HL-60 (cell line): ENCODE data around the gene RABGAP1L.
"Not testable (repeated sequence)": the region's sequence is repeated elsewhere in the genome, so short reads cannot be mapped to it uniquely, and the experiment has no call there.

Source experiments
- DNase-seq, 2 experiments: peaks; one replicate each; pipeline ENCODE4 v3.0.0-alpha.2; 2010 to 2020; ENCODE audit warnings: low read depth in 1 of 2, low spot score in 1 of 2
- H3K27ac ChIP-seq: fragments of 250-450 bp; sonication (Bioruptor Pico); replicated peaks from 2 replicates; pipeline ENCODE4 v1.5.1; 2020; ENCODE audit warnings: mild to moderate bottlenecking, moderate library complexity
- H3K27me3 ChIP-seq: fragments of 250-450 bp; sonication (Bioruptor Pico); 2 replicates; pipeline ENCODE4 v1.5.1; 2021; ENCODE audit warnings: mild to moderate bottlenecking, moderate library complexity; ENCODE audit not compliant: insufficient read depth, poor library complexity, severe bottlenecking
- H3K4me3 ChIP-seq: replicated peaks from 2 replicates; pipeline ENCODE4 v1.5.1; 2011; ENCODE audit warnings: mild to moderate bottlenecking, control low read depth, low read length; ENCODE audit not compliant: insufficient read depth
- CTCF ChIP-seq: IDR thresholded peaks from one replicate; pipeline ENCODE4 v1.5.1; 2011; ENCODE audit warnings: low read length, control low read depth, inconsistent platforms; ENCODE audit not compliant: insufficient read depth
- GABPA ChIP-seq: IDR thresholded peaks from 2 replicates; pipeline ENCODE4 v1.6.1; 2012; ENCODE audit warnings: low read depth
- POLR2AphosphoS5 ChIP-seq: IDR thresholded peaks from 2 replicates; pipeline ENCODE4 v1.6.1; 2012; ENCODE audit warnings: low read depth
- REST ChIP-seq: IDR thresholded peaks from 2 replicates; pipeline ENCODE4 v1.6.1; 2012; ENCODE audit warnings: low read depth; ENCODE audit not compliant: insufficient replicate concordance
- SPI1 ChIP-seq: IDR thresholded peaks from 2 replicates; pipeline ENCODE4 v1.6.1; 2012; ENCODE audit warnings: low read depth, mild to moderate bottlenecking, borderline replicate concordance

The RABGAP1L gene

GRCh38 chr1:174169342-174169741 is 10.0 kb downstream of the RABGAP1L start:
- Histone ChIP-seq H3K4me3 (no peak overlapping the region), H3K27me3 (no peaks in the 10 kb centered on the region), H3K27ac (no peak overlapping the region)
- TF ChIP-seq SPI1, result no peak
- no peak for DNase-seq

DNA sequence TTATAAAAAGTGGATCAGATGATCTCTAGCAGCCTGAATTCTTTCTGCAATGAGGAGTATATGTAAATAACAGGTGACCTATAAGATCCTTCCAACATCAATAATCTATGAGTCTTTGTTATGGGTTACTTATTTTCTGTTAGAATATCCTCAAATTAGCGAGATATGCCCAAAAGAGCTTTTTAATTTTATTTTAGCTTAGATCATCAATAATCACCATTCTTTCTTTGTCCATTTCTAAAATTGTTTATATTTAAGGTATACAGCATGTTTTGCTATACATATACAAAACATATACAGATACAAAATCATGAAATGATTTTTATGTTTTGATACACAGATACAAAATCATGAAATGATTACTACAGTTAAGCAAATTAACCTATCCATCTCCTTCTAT is 11.8 kb downstream of the RABGAP1L start:
- Histone ChIP-seq H3K27me3 (no peaks in the 10 kb centered on the region), H3K4me3 (no peak overlapping the region), H3K27ac (no peak overlapping the region)
- TF ChIP-seq CTCF (no peak), GABPA (no peak), POLR2AphosphoS5 (no peak)
- DNase-seq, result no peak

GRCh38 chr1:174174461-174175329 is 15.4 kb downstream of the RABGAP1L start:
- Histone ChIP-seq H3K4me3 (no peak overlapping the region), H3K27me3 (no peaks in the 10 kb centered on the region), H3K27ac (no peak overlapping the region)
- TF ChIP-seq SPI1 (no peak), REST (no peak), POLR2AphosphoS5 (no peak), GABPA (no peak), CTCF (no peak)
- DNase-seq, result no peak

DNA sequence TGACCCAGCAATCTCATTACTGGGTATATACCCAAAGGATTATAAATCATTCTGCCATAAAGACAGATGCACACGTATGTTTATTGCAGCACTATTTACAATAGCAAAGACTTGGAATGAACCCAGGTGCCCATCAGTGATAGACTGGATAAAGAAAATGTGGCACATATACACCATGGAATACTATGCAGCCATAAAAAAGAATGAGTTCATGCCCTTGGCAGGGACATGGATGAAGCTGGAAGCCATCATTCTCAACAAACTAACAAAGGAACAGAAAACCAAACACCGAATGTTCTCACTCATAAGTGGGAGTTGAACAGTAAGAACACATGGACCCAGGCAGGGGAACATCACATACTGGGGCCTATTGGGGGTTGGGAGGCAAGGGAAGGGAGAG is 19.1 kb downstream of the RABGAP1L start:
- DNase-seq, H3K27ac ChIP-seq, H3K27me3 ChIP-seq, H3K4me3 ChIP-seq: not testable (repeated sequence)

DNA sequence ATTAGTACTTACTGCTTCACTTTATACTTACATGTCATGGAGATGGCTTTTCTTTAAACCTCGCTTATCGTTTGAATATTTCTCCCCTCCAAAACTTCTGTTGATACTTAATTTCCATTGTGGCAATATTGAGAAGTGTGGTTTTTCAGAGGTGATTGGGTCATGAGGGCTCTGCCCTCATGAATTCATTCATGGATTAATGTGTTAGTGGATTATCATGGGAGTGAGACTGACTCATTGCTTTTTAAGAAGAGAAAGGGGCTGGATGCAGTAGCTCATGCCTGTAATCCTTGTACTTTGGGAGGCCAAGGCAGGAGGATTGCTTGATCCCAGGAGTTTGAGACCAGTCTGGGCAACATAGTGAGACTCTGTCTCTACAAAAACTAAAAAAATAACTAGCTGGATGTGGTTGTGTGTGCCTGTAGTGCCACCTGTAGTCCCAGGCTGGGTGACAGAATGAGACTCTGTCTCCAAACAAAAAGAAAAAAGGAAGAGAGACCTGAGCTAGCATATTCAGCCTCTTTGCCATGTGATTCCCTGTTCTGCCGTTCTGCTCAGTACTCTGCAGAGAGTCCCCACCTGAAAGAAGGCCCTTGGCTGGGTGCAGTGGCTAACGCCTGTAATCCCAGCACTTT is 30.2 kb downstream of the RABGAP1L start:
- Histone ChIP-seq H3K27me3 (no peaks in the 10 kb centered on the region), H3K27ac (no peak overlapping the region), H3K4me3 (no peak overlapping the region)
- TF ChIP-seq SPI1, result no peak
- TF ChIP-seq POLR2AphosphoS5, result no peak
- no peak for TF ChIP-seq REST
- no peak for TF ChIP-seq CTCF
- TF ChIP-seq GABPA, result no peak
- no peak for DNase-seq
